ENCODE measurements around the gene GALNT18.

The GALNT18 gene

DNA sequence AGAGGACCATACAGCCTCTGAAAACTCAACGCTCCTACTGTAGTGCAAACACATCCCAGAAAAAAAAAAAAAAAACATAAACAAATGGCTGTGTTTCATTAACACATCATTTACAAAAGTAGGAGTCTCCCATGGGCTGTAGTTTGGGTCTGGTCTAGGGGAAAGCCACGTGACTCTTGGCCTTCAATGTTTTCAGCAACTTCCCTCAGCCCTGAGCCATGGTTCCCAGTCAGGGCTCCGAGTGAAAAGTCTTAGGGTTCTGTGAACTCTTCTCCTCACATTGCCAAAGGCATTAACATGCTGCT lies 327.3 kb downstream of the GALNT18 start:
- TF ChIP-seq, protein P1, sequence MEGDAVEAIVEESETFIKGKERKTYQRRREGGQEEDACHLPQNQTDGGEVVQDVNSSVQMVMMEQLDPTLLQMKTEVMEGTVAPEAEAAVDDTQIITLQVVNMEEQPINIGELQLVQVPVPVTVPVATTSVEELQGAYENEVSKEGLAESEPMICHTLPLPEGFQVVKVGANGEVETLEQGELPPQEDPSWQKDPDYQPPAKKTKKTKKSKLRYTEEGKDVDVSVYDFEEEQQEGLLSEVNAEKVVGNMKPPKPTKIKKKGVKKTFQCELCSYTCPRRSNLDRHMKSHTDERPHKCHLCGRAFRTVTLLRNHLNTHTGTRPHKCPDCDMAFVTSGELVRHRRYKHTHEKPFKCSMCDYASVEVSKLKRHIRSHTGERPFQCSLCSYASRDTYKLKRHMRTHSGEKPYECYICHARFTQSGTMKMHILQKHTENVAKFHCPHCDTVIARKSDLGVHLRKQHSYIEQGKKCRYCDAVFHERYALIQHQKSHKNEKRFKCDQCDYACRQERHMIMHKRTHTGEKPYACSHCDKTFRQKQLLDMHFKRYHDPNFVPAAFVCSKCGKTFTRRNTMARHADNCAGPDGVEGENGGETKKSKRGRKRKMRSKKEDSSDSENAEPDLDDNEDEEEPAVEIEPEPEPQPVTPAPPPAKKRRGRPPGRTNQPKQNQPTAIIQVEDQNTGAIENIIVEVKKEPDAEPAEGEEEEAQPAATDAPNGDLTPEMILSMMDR (IDR thresholded peaks at IDR 0.05; ENCODE audit: insufficient read depth, low read depth, low read length, missing control alignments), result no peak
- H3K4me3 ChIP-seq (ENCODE audit: low read length), result no peak overlapping the region
- DNase-seq (ENCODE audit: low read depth), result no peak

DNA sequence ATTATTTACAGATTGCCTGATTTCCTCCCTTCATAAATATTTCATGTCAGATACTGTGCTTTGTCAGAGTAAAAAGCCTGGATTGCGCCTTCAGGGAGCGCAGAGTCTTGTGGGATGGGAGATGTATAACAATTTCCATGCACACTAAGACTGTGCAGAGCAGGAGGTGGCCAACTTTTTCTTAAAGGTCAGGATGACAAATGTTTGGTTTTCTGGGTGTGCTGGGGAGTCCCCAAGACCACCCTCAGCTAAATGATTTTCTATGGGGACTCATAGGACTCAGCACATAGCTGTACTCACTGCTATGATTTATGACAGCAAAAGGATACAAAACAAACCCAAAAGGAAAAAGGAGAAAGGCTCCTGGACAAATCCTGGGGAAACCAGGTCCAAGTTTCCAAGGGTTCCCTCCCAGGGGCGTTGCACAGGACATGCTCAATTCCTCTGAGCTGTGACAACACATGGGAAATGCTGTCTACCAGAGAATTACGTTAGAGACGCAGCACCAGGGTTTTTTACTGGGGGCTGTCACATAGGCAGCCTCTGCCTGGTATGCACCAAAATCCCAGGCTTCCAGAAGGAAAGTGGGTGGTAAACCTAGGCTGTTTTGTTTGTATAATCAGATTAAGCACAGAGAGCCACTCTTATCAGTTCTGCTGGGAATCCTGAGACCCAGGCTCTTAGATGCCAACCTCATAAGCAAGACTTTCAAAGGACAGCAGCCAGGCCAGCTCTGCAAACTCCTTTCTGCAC lies 327.8 kb downstream of the GALNT18 start:
- TF ChIP-seq, protein P1 (IDR thresholded peaks at IDR 0.05; ENCODE audit: insufficient read depth, low read depth, low read length, missing control alignments), result no peak
- no peak for DNase-seq (ENCODE audit: low read depth)
- no peak overlapping the region for H3K4me3 ChIP-seq (ENCODE audit: low read length)

GRCh38 chr11:11292839-11293238 lies 329.0 kb downstream of the GALNT18 start:
- H3K4me3 ChIP-seq (ENCODE audit: low read length), result no peak overlapping the region
- TF ChIP-seq, protein P1 (IDR thresholded peaks at IDR 0.05; ENCODE audit: insufficient read depth, low read depth, low read length, missing control alignments), result no peak
- no peak for DNase-seq (ENCODE audit: low read depth)

GRCh38 chr11:11291041-11292015 lies 330.5 kb downstream of the GALNT18 start:
- H3K4me3 ChIP-seq (ENCODE audit: low read length), result no peak overlapping the region
- no peak for DNase-seq (ENCODE audit: low read depth)
- TF ChIP-seq, protein P1 (IDR thresholded peaks at IDR 0.05; ENCODE audit: insufficient read depth, low read depth, low read length, missing control alignments), result no peak

DNA sequence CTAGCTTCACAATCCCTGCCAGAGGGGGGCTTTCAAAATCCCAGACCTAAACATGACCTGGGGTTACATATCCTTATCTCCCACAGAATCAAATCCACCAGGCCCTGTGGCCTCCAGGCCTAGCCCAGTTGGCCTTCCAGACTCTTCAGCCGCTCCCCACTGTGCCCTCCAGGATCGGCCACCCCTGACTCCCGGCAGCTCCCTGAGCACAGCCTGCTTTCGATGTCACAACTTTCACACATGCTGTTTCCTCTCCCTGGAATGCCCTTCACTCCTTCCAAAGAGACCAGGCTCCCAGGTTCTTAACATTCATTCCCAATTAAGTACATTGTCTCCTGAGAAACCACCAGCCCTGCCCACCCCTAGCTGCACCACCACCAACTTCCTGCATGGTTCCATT lies 331.5 kb downstream of the GALNT18 start:
- H3K4me3 ChIP-seq (ENCODE audit: low read length), result no peak overlapping the region
- no peak for DNase-seq (ENCODE audit: low read depth)
- TF ChIP-seq, protein P1 (IDR thresholded peaks at IDR 0.05; ENCODE audit: insufficient read depth, low read depth, low read length, missing control alignments), result no peak

DNA sequence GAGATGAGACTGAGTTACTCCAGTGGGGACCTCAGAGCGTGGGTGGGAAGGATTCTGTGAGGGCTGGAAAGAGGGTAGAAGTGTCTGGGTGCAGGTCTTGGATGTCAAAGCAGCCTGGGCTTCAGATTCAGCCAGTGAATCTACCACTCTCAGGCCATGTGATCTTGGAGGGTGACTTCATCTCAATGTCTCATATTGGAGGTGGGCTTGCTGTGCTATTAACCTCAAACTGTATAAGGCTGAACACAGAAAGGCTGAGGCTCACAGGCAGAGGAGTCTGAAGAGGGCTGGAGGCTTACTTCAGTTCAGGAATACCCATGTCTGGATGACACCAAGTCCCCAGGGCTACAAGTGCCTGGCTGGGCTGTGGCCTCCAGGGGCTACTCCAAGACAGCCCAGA lies 332.1 kb downstream of the GALNT18 start:
- TF ChIP-seq, protein P1 (IDR thresholded peaks at IDR 0.05; ENCODE audit: insufficient read depth, low read depth, low read length, missing control alignments), result no peak
- no peak overlapping the region for H3K4me3 ChIP-seq (ENCODE audit: low read length)
- no peak for DNase-seq (ENCODE audit: low read depth)

Data from epithelial cell of esophagus (primary cell).